Loucy (cell line): ENCODE data around the gene C1QTNF8.

ENCODE experiments used
- H2AFZ ChIP-seq: fragments of 200-600 bp; sonication (generic); 2 replicates; pipeline ENCODE4 v1.6.0; 2016; ENCODE audit warnings: antibody characterized with exemption, mild to moderate bottlenecking, low read length, moderate library complexity
- H3F3A ChIP-seq: fragments of 200-600 bp; 2 replicates; pipeline ENCODE4 v1.6.0; 2016; ENCODE audit warnings: antibody characterized with exemption, low read depth, mild to moderate bottlenecking
- H3K27me3 ChIP-seq: fragments of 200-600 bp; sonication (generic); 2 replicates; pipeline ENCODE4 v1.6.1; 2014; ENCODE audit warnings: low read length, mild to moderate bottlenecking; ENCODE audit not compliant: insufficient read depth, poor library complexity, severe bottlenecking
- H3K36me3 ChIP-seq: fragments of 200-600 bp; sonication (generic); 2 replicates; pipeline ENCODE4 v1.6.1; 2016; ENCODE audit warnings: low read length; ENCODE audit not compliant: insufficient read depth
- H3K4me1 ChIP-seq: fragments of 200-600 bp; sonication (generic); 2 replicates; pipeline ENCODE4 v1.5.1; 2014; ENCODE audit warnings: low read length, mild to moderate bottlenecking; ENCODE audit not compliant: insufficient read depth, poor library complexity, severe bottlenecking
- H3K4me2 ChIP-seq: fragments of 200-600 bp; sonication (generic); 2 replicates; pipeline ENCODE4 v1.6.0; 2014; ENCODE audit warnings: antibody characterized with exemption, low read length, low read depth, mild to moderate bottlenecking; ENCODE audit not compliant: poor library complexity, severe bottlenecking
- H3K4me3 ChIP-seq: fragments of 200-600 bp; sonication (generic); 2 replicates; pipeline ENCODE4 v1.5.1; 2014; ENCODE audit warnings: low read length, mild to moderate bottlenecking, mixed read lengths; ENCODE audit not compliant: poor library complexity, severe bottlenecking
- H3K79me2 ChIP-seq: fragments of 200-600 bp; sonication (generic); 2 replicates; pipeline ENCODE4 v1.6.1; 2014; ENCODE audit warnings: low read length; ENCODE audit not compliant: insufficient read depth
- H3K9ac ChIP-seq: fragments of 200-600 bp; sonication (generic); 2 replicates; pipeline ENCODE4 v1.6.0; 2014; ENCODE audit warnings: mild to moderate bottlenecking, low read depth, low read length, moderate library complexity; ENCODE audit not compliant: poor library complexity, severe bottlenecking
- H3K9me2 ChIP-seq: fragments of 200-600 bp; sonication (generic); replicated peaks from 2 replicates; pipeline ENCODE4 v1.6.1; 2016; ENCODE audit warnings: low read depth, low read length, mixed read lengths
- H3K9me3 ChIP-seq: fragments of 200-600 bp; sonication (generic); 2 replicates; pipeline ENCODE4 v1.6.1; 2014; ENCODE audit warnings: mild to moderate bottlenecking, antibody characterized with exemption, low read length, low read depth; ENCODE audit not compliant: insufficient read depth
- H4K20me1 ChIP-seq: fragments of 200-600 bp; sonication (generic); 2 replicates; pipeline ENCODE4 v1.6.0; 2014; ENCODE audit warnings: antibody characterized with exemption, low read length, mild to moderate bottlenecking; ENCODE audit not compliant: insufficient read depth, poor library complexity, severe bottlenecking
- CTCF ChIP-seq: fragments of 200-600 bp; sonication (generic); conservative IDR thresholded peaks from 2 replicates; pipeline ENCODE4 v1.5.1; 2014; ENCODE audit warnings: mild to moderate bottlenecking, antibody characterized with exemption, low read length
- EZH2phosphoT487 ChIP-seq: fragments of 200-600 bp; IDR thresholded peaks from 2 replicates; pipeline ENCODE4 v1.6.1; 2018; ENCODE audit warnings: antibody characterized with exemption, mild to moderate bottlenecking, moderate library complexity, borderline replicate concordance

C1QTNF8 gene

DNA sequence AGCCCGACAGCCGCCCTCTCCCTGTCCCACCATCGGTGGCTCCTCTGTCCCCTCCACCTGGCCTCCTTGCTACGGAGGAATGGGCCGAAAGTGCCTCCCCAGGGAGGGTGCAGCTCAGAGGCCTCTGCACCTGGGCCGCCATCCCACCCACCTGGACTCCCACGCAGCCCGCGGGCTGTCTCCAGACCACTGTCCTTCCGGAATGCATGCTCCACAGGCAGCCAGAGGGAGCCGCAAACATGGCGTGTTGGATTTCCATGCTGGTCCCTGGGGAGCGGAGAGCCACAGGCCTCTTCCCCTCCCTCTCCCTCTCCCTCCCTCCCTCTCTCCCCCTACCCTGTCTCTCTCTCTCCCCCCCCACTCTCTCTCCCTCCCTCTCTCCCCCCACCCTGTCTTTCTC is 20.5 kb downstream of the C1QTNF8 start:
- Histone ChIP-seq H3F3A (no peaks in the 10 kb centered on the region), H4K20me1 (no peaks in the 10 kb centered on the region), H3K79me2 (no peaks in the 10 kb centered on the region), H3K4me1 (no peaks in the 10 kb centered on the region), H3K36me3 (no peaks in the 10 kb centered on the region), H3K9ac (no peak overlapping the region), H2AFZ (no peak overlapping the region), H3K4me3 (no peak overlapping the region), H3K9me3 (no peaks in the 10 kb centered on the region), H3K27me3 (no peaks in the 10 kb centered on the region), H3K4me2 (no peak overlapping the region), H3K9me2 (no peaks in the 10 kb centered on the region)
- TF ChIP-seq CTCF (no peak), EZH2phosphoT487 (no peak)

GRCh38 chr16:1074379-1074649 is 21.7 kb downstream of the C1QTNF8 start:
- Histone ChIP-seq H3K79me2 (no peaks in the 10 kb centered on the region), H3K27me3 (no peaks in the 10 kb centered on the region), H3K4me3 (no peak overlapping the region), H3F3A (no peaks in the 10 kb centered on the region), H3K9me3 (no peaks in the 10 kb centered on the region), H3K4me1 (no peaks in the 10 kb centered on the region), H2AFZ (no peak overlapping the region), H3K9me2 (no peaks in the 10 kb centered on the region), H3K36me3 (no peaks in the 10 kb centered on the region), H4K20me1 (no peaks in the 10 kb centered on the region), H3K4me2 (no peak overlapping the region), H3K9ac (no peak overlapping the region)
- TF ChIP-seq EZH2phosphoT487 (no peak), CTCF (no peak)

GRCh38 chr16:1073566-1074378 is 22.3 kb downstream of the C1QTNF8 start:
- no peaks in the 10 kb centered on the region for H3K4me1 ChIP-seq
- H3K4me2 ChIP-seq: no peak overlapping the region
- no peaks in the 10 kb centered on the region for H3K9me2 ChIP-seq
- no peaks in the 10 kb centered on the region for H3K79me2 ChIP-seq
- no peak overlapping the region for H3K9ac ChIP-seq
- no peak overlapping the region for H2AFZ ChIP-seq
- no peaks in the 10 kb centered on the region for H4K20me1 ChIP-seq
- TF ChIP-seq EZH2phosphoT487 (no peak), CTCF (no peak)
- no peak overlapping the region for H3K4me3 ChIP-seq
- no peaks in the 10 kb centered on the region for H3K27me3 ChIP-seq
- no peaks in the 10 kb centered on the region for H3K9me3 ChIP-seq
- H3K36me3 ChIP-seq: no peaks in the 10 kb centered on the region
- H3F3A ChIP-seq: no peaks in the 10 kb centered on the region
